Ovary (tissue), 9 donors: ENCODE results near the gene CDK15. TPM values are rescaled to one million over a fixed set of nuclear protein-coding genes. Genes with fewer than 3 reads are reported as not detected.

ENCODE experiments used
- DNase-seq, 5 donors: peaks; one replicate each; pipeline ENCODE4 v3.0.0-alpha.2; 2019 to 2020
- H3K27ac ChIP-seq, 2 donors: fragments of 200-600 bp; one replicate each; pipeline versions ENCODE4 v1.5.1 to v1.8.0; 2019 to 2022
- H3K27me3 ChIP-seq: fragments of 200-600 bp; one replicate; pipeline ENCODE4 v1.8.0; 2022
- H3K36me3 ChIP-seq: fragments of 200-600 bp; sonication (generic); one replicate; pipeline ENCODE4 v1.5.1; 2019
- H3K4me1 ChIP-seq: one replicate; pipeline ENCODE4 v1.8.1; 2013; ENCODE audit warnings: mild to moderate bottlenecking, moderate library complexity; ENCODE audit not compliant: insufficient read depth
- H3K4me3 ChIP-seq: fragments of 200-600 bp; sonication (generic); one replicate; pipeline ENCODE4 v1.5.1; 2017
- H3K9me3 ChIP-seq, 2 donors: fragments of 200-600 bp in 1 of 2; sonication (generic) in 1 of 2; one replicate each; pipeline versions ENCODE4 v1.5.1 to v1.8.1; 2013 to 2019; ENCODE audit warnings: mild to moderate bottlenecking in 1 of 2, moderate library complexity in 1 of 2
- CTCF ChIP-seq, 3 donors: fragments of 450-650 bp in 2 of 3; fragments of 200-600 bp in 1 of 3; IDR thresholded peaks; one replicate each; pipeline versions ENCODE4 v1.5.1 to v1.8.0; 2016 to 2022; ENCODE audit warnings: antibody characterized with exemption in 3 of 3, mild to moderate bottlenecking in 1 of 3
- EP300 ChIP-seq: sonication (generic); formaldehyde crosslinking; IDR thresholded peaks from one replicate; pipeline ENCODE4 v1.6.1; 2017; ENCODE audit warnings: antibody characterized with exemption
- POLR2A ChIP-seq: fragments of 450-650 bp; IDR thresholded peaks from one replicate; pipeline ENCODE4 v1.6.1; 2017; ENCODE audit warnings: antibody characterized with exemption, mild to moderate bottlenecking, moderate library complexity
- WGBS, 3 donors: extraction: QIAGEN DNeasy Blood & Tissue Kit in 1 of 3; methylation state at CpG; one replicate each; pipeline versions ENCODE4 v1.1.5 to v1.1.7; 2013 to 2017; 5-methylcytosine and 5-hydroxymethylcytosine counted together
- intact Hi-C, 4 donors: fragments of 100-400 bp; cut with DNase I; formaldehyde crosslinking; loops; one replicate each; pipeline versions ENCODE4 v1.11.0 to v1.15.1; 2022 to 2023
- polyA plus RNA-seq, 2 donors: library from polyadenylated mRNA; stranded (reverse); fragments of 200-250 nt in 1 of 2; fragments of 350-450 nt in 1 of 2; fragmentation: Illumina TruSeq in 1 of 2; extraction: RNeasy Lipid Tissue Mini Kit (QIAGEN cat#74804) in 1 of 2; gene quantifications; one replicate each; pipeline ENCODE4 v1.2.3, GENCODE V29; 2013 to 2014
- total RNA-seq, 7 donors: library from RNA; depleted of rRNA in 2 of 7; stranded (reverse); fragments of >200 nt in 2 of 7; fragmentation: NEBNext Ultra II Directional in 3 of 7; extraction: Animal tissue kit (Norgen Biotek cat#: 25700) in 3 of 7; gene quantifications; one replicate each; pipeline versions ENCODE4 v1.1.0 to v1.2.4, GENCODE V29; 2016 to 2023
- donor health status: DM: no; HTN: no; CAD: no; lungs with moderate emphysema.
- donor health status: DM: no; HTN: no; CAD: no.
- donor health status: Bipolar disorder and iron deficiency.
- donor health status: DM: yes; HTN: yes; CAD: no.
- donor health status: DM: no; HTN: no; CAD: no.
- donor health status: DM: yes; HTN: yes; CAD: no.

CDK15 gene
- total and polyA plus RNA-seq, 9 donors = 3.7 to 14.9 (median 5.3) TPM

- H3K27me3 ChIP-seq = no peaks in the 10 kb centered on the region
- H3K4me3 ChIP-seq = no peak overlapping the region
- no peak for DNase-seq
- peaks cover 9% of the 10 kb centered on the region for H3K4me1 ChIP-seq
- WGBS, 3 donors = 67 to 83% (median 75%) methylated on average over 2 of the region's 2 CpGs
- H3K27ac ChIP-seq = no peak overlapping the region
- TF ChIP-seq CTCF (IDR thresholded peaks at IDR 0.05) = no peak
- no peak for TF ChIP-seq EP300
- TF ChIP-seq POLR2A = no peak
- H3K36me3 ChIP-seq = no peaks in the 10 kb centered on the region
- no peaks in the 10 kb centered on the region for H3K9me3 ChIP-seq
- intact Hi-C loops = no loop called here
Observed at GRCh38 chr2:201908901-201909300, 102.6 kb downstream of the CDK15 start.

GRCh38 chr2:201909348-201909747 is 103.0 kb downstream of the CDK15 start:
- Histone ChIP-seq H3K4me3 (no peak overlapping the region), H3K27ac (no peak overlapping the region), H3K9me3 (no peaks in the 10 kb centered on the region), H3K36me3 (no peaks in the 10 kb centered on the region), H3K27me3 (no peaks in the 10 kb centered on the region), H3K4me1 (peaks cover 9% of the 10 kb centered on the region)
- TF ChIP-seq POLR2A (no peak), EP300 (no peak), CTCF (IDR thresholded peaks at IDR 0.05) (no peak)
- 43 to 61% (median 50%) methylated on average over 4 of the region's 4 CpGs for WGBS, 3 donors
- no peak for DNase-seq
- intact Hi-C loops = no loop called here

GRCh38 chr2:201909961-201910361 is 103.6 kb downstream of the CDK15 start:
- Histone ChIP-seq H3K27me3 (no peaks in the 10 kb centered on the region), H3K27ac (no peak overlapping the region), H3K9me3 (no peaks in the 10 kb centered on the region), H3K4me3 (no peak overlapping the region), H3K4me1 (peaks cover 9% of the 10 kb centered on the region), H3K36me3 (no peaks in the 10 kb centered on the region)
- intact Hi-C loops = no loop called here
- no peak for TF ChIP-seq POLR2A
- TF ChIP-seq EP300 = no peak
- TF ChIP-seq CTCF (IDR thresholded peaks at IDR 0.05) = no peak
- DNase-seq = no peak
- 7 to 11% (median 9%) methylated on average over 4 of the region's 4 CpGs for WGBS, 3 donors

- Histone ChIP-seq H3K27me3 (no peaks in the 10 kb centered on the region), H3K9me3 (no peaks in the 10 kb centered on the region), H3K4me1 (peaks cover 9% of the 10 kb centered on the region), H3K27ac (no peak overlapping the region), H3K4me3 (no peak overlapping the region), H3K36me3 (no peaks in the 10 kb centered on the region)
- WGBS, 3 donors = 18 to 33% (median 21%) methylated on average over 4 of the region's 4 CpGs
- DNase-seq = no peak
- TF ChIP-seq CTCF (IDR thresholded peaks at IDR 0.05) (no peak), POLR2A (no peak), EP300 (no peak)
- intact Hi-C loops = no loop called here
Observed at GRCh38 chr2:201911372-201911771, 105.0 kb downstream of the CDK15 start.

- no peaks in the 10 kb centered on the region for H3K27me3 ChIP-seq
- intact Hi-C loops = no loop called here
- H3K27ac ChIP-seq = no peak overlapping the region
- H3K4me1 ChIP-seq = peaks cover 6% of the 10 kb centered on the region
- H3K4me3 ChIP-seq = no peak overlapping the region
- TF ChIP-seq EP300 (no peak), CTCF (IDR thresholded peaks at IDR 0.05) (no peak), POLR2A (no peak)
- DNase-seq = no peak
- H3K36me3 ChIP-seq = no peaks in the 10 kb centered on the region
- 63 to 69% (median 66%) methylated on average over 4 of the region's 4 CpGs for WGBS, 3 donors
- no peaks in the 10 kb centered on the region for H3K9me3 ChIP-seq
Observed at GRCh38 chr2:201913201-201913600, 106.9 kb downstream of the CDK15 start.
